ENCODE results near the gene NNAT. TPM values are rescaled to one million over a fixed set of nuclear protein-coding genes. Genes with fewer than 3 reads are reported as not detected.

The NNAT gene
- total and polyA plus RNA-seq, 2 of the 8 experiments (the other 6 are each of a cell fraction or from before 2014, with no cell fraction given), result 66.8 to 175 TPM

- TF ChIP-seq, protein P1, sequence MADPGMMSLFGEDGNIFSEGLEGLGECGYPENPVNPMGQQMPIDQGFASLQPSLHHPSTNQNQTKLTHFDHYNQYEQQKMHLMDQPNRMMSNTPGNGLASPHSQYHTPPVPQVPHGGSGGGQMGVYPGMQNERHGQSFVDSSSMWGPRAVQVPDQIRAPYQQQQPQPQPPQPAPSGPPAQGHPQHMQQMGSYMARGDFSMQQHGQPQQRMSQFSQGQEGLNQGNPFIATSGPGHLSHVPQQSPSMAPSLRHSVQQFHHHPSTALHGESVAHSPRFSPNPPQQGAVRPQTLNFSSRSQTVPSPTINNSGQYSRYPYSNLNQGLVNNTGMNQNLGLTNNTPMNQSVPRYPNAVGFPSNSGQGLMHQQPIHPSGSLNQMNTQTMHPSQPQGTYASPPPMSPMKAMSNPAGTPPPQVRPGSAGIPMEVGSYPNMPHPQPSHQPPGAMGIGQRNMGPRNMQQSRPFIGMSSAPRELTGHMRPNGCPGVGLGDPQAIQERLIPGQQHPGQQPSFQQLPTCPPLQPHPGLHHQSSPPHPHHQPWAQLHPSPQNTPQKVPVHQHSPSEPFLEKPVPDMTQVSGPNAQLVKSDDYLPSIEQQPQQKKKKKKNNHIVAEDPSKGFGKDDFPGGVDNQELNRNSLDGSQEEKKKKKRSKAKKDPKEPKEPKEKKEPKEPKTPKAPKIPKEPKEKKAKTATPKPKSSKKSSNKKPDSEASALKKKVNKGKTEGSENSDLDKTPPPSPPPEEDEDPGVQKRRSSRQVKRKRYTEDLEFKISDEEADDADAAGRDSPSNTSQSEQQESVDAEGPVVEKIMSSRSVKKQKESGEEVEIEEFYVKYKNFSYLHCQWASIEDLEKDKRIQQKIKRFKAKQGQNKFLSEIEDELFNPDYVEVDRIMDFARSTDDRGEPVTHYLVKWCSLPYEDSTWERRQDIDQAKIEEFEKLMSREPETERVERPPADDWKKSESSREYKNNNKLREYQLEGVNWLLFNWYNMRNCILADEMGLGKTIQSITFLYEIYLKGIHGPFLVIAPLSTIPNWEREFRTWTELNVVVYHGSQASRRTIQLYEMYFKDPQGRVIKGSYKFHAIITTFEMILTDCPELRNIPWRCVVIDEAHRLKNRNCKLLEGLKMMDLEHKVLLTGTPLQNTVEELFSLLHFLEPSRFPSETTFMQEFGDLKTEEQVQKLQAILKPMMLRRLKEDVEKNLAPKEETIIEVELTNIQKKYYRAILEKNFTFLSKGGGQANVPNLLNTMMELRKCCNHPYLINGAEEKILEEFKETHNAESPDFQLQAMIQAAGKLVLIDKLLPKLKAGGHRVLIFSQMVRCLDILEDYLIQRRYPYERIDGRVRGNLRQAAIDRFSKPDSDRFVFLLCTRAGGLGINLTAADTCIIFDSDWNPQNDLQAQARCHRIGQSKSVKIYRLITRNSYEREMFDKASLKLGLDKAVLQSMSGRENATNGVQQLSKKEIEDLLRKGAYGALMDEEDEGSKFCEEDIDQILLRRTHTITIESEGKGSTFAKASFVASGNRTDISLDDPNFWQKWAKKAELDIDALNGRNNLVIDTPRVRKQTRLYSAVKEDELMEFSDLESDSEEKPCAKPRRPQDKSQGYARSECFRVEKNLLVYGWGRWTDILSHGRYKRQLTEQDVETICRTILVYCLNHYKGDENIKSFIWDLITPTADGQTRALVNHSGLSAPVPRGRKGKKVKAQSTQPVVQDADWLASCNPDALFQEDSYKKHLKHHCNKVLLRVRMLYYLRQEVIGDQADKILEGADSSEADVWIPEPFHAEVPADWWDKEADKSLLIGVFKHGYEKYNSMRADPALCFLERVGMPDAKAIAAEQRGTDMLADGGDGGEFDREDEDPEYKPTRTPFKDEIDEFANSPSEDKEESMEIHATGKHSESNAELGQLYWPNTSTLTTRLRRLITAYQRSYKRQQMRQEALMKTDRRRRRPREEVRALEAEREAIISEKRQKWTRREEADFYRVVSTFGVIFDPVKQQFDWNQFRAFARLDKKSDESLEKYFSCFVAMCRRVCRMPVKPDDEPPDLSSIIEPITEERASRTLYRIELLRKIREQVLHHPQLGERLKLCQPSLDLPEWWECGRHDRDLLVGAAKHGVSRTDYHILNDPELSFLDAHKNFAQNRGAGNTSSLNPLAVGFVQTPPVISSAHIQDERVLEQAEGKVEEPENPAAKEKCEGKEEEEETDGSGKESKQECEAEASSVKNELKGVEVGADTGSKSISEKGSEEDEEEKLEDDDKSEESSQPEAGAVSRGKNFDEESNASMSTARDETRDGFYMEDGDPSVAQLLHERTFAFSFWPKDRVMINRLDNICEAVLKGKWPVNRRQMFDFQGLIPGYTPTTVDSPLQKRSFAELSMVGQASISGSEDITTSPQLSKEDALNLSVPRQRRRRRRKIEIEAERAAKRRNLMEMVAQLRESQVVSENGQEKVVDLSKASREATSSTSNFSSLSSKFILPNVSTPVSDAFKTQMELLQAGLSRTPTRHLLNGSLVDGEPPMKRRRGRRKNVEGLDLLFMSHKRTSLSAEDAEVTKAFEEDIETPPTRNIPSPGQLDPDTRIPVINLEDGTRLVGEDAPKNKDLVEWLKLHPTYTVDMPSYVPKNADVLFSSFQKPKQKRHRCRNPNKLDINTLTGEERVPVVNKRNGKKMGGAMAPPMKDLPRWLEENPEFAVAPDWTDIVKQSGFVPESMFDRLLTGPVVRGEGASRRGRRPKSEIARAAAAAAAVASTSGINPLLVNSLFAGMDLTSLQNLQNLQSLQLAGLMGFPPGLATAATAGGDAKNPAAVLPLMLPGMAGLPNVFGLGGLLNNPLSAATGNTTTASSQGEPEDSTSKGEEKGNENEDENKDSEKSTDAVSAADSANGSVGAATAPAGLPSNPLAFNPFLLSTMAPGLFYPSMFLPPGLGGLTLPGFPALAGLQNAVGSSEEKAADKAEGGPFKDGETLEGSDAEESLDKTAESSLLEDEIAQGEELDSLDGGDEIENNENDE (IDR thresholded peaks at IDR 0.05; ENCODE audit: insufficient replicate concordance, low read length), result no peak
- TF ChIP-seq KDM5A (IDR thresholded peaks at IDR 0.05; ENCODE audit: low read length) (no peak), POLR2AphosphoS5 (IDR thresholded peaks at IDR 0.05; ENCODE audit: low read depth, low read length) (no peak), SUZ12 (IDR thresholded peaks at IDR 0.05; ENCODE audit: low read length) (no peak; the same call in 1 of the 2 replicates), CBX8 (IDR thresholded peaks at IDR 0.05; ENCODE audit: borderline replicate concordance, low read depth, low read length) (no peak), RBBP5 (IDR thresholded peaks at IDR 0.05; ENCODE audit: borderline replicate concordance, low read depth, low read length) (no peak), SIX5 (IDR thresholded peaks at IDR 0.05; ENCODE audit: low read depth, low read length) (no peak), E2F6 (IDR thresholded peaks at IDR 0.05) (peak; percentile 85), PHF8 (conservative IDR thresholded peaks at IDR 0.05; ENCODE audit: low read depth, low read length) (no peak)
Measured at GRCh38 chr20:37519508-37520418, 1.3 kb upstream of the NNAT start (continued).
